ENCODE measurements around the gene R3HDM2.

Gene R3HDM2

GRCh38 chr12:57473392-57473791 is 42.5 kb upstream of the R3HDM2 start:
- Mint-ChIP-seq H3K27me3 (ENCODE audit: low read depth, poor library complexity) (peaks cover 87% of the 10 kb centered on the region), H3K4me3 (no peak overlapping the region), H3K36me3 (ENCODE audit: low read depth) (no peaks in the 10 kb centered on the region), H3K27ac (no peak overlapping the region), H3K9me3 (no peaks in the 10 kb centered on the region), H3K4me1 (peaks cover 33% of the 10 kb centered on the region)
- DNase-seq: no peak
- TF ChIP-seq CTCF (IDR thresholded peaks at IDR 0.05): no peak

- no peak overlapping the region for H3K27ac Mint-ChIP-seq
- H3K27me3 Mint-ChIP-seq (ENCODE audit: low read depth, poor library complexity): peaks cover 86% of the 10 kb centered on the region
Observed at GRCh38 chr12:57472391-57472790, 41.5 kb upstream of the R3HDM2 start.

GRCh38 chr12:57471661-57472060 is 40.8 kb upstream of the R3HDM2 start:
- Mint-ChIP-seq H3K4me1 (peaks cover 16% of the 10 kb centered on the region), H3K27ac (no peak overlapping the region), H3K9me3 (no peaks in the 10 kb centered on the region), H3K4me3 (no peak overlapping the region), H3K27me3 (ENCODE audit: low read depth, poor library complexity) (peaks cover 80% of the 10 kb centered on the region), H3K36me3 (ENCODE audit: low read depth) (no peaks in the 10 kb centered on the region)
- no peak for TF ChIP-seq CTCF (IDR thresholded peaks at IDR 0.05)
- DNase-seq: no peak

More at GRCh38 chr12:57472391-57472790, 41.5 kb upstream of the R3HDM2 start:
- TF ChIP-seq CTCF (IDR thresholded peaks at IDR 0.05): no peak
- Mint-ChIP-seq H3K36me3 (ENCODE audit: low read depth) (no peaks in the 10 kb centered on the region), H3K4me3 (no peak overlapping the region), H3K4me1 (peaks cover 23% of the 10 kb centered on the region), H3K9me3 (no peaks in the 10 kb centered on the region)
- no peak for DNase-seq

- H3K36me3 Mint-ChIP-seq (ENCODE audit: low read depth): no peaks in the 10 kb centered on the region
- peaks cover 11% of the 10 kb centered on the region for H3K4me1 Mint-ChIP-seq
- no peak for TF ChIP-seq CTCF (IDR thresholded peaks at IDR 0.05)
- DNase-seq: no peak
- peaks cover 75% of the 10 kb centered on the region for H3K27me3 Mint-ChIP-seq (ENCODE audit: low read depth, poor library complexity)
- no peaks in the 10 kb centered on the region for H3K9me3 Mint-ChIP-seq
- no peak overlapping the region for H3K27ac Mint-ChIP-seq
- H3K4me3 Mint-ChIP-seq: no peak overlapping the region
Observed at GRCh38 chr12:57470970-57471656, 40.3 kb upstream of the R3HDM2 start.

GRCh38 chr12:57470286-57470969 is 39.6 kb upstream of the R3HDM2 start:
- no peak for TF ChIP-seq CTCF (IDR thresholded peaks at IDR 0.05)
- no peak for DNase-seq
- Mint-ChIP-seq H3K36me3 (ENCODE audit: low read depth) (no peaks in the 10 kb centered on the region), H3K27me3 (ENCODE audit: low read depth, poor library complexity) (peaks cover 74% of the 10 kb centered on the region), H3K27ac (no peak overlapping the region), H3K9me3 (no peaks in the 10 kb centered on the region), H3K4me3 (no peak overlapping the region), H3K4me1 (peaks cover 6% of the 10 kb centered on the region)
